ENCODE results near the gene RALGPS1. TPM values are rescaled to one million over a fixed set of nuclear protein-coding genes. Genes with fewer than 3 reads are reported as not detected.

RALGPS1 gene
- total and polyA plus RNA-seq, 2 experiments from 2014 or later: 13.1 to 22.1 TPM

DNA sequence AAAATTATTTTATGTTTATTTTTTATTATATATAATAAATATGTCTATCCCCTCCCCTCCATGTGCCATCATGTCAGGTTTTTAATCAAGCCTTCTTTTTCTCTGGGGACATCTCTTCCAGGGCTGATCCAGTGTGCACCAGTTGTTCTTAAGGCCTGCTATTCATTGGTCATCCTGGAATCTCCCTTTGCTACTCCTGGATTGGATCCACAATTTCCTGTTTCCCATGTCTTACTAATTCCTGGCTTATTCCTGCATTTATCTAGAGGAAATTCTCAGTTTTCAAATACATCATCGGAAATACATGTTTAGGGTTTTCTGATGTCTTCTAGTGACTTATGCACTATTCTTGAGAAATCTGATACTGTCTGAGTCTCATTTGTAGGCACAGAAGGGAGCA is 151.0 kb downstream of the RALGPS1 start:
- Histone ChIP-seq H3K9me3 (ENCODE audit: low read depth) (no peaks in the 10 kb centered on the region), H3K27me3 (no peaks in the 10 kb centered on the region), H3K9me2 (replicated peaks; ENCODE audit: insufficient read depth) (no peaks in the 10 kb centered on the region), H3K36me3 (replicated peaks; ENCODE audit: insufficient read depth, low read depth) (no peaks in the 10 kb centered on the region), H3K27ac (peak overlapping the region; percentile 91), H2AFZ (no peak overlapping the region), H4K20me1 (ENCODE audit: insufficient read depth, poor library complexity, severe bottlenecking) (no peaks in the 10 kb centered on the region), H3K4me2 (no peak overlapping the region), H3K4me1 (ENCODE audit: insufficient read depth) (peaks cover 25% of the 10 kb centered on the region), H3K79me2 (no peaks in the 10 kb centered on the region), H3K4me3 (no peak overlapping the region)
- no peak for DNase-seq (ENCODE audit: low spot score)
- TF ChIP-seq EZH2 (IDR thresholded peaks at IDR 0.05; ENCODE audit: borderline replicate concordance): no peak
- WGBS (ENCODE audit: low lambda C conversion rate, missing lambda C conversion rate): 83% methylated on average over 1 of the region's 1 CpG

DNA sequence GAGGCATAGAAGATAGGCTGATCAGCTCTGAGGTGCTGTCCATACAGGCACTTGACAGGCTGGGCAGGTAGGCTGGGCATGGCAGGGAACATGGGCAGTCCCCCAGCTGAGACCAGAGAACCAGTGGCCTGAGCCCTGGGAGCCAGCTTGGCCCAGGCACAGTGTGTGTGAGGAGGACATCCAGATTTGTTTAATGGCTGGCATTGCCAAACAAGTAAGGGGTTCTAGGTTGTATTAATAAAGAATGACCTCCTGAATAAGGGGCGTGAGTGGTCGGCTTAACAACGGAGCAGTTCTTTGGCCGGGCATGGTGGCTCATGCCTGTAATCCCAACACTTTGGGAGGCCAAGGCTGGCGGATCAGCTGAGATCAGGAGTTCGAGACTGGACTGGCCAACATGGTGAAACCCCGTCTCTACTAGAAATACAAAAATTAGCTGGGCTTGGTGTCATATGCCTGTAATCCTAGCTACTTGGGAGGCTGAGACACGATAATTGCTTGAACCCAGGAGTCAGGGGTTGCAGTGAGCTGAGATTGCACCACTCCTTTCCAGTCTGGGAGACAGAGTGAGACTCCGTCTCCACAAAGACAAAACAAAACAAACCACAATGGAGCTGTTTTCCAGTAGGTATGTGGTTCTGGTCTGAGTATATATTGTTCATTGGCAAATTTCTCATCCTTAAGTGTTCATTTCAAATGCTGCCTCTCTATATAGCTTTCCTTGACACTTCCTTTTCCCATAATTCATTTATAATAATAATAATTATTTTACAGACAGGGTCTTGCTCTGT is 151.7 kb downstream of the RALGPS1 start:
- H4K20me1 ChIP-seq (ENCODE audit: insufficient read depth, poor library complexity, severe bottlenecking): no peaks in the 10 kb centered on the region
- no peaks in the 10 kb centered on the region for H3K9me2 ChIP-seq (replicated peaks; ENCODE audit: insufficient read depth)
- no peak overlapping the region for H3K4me2 ChIP-seq
- no peaks in the 10 kb centered on the region for H3K36me3 ChIP-seq (replicated peaks; ENCODE audit: insufficient read depth, low read depth)
- H3K27me3 ChIP-seq: no peaks in the 10 kb centered on the region
- H2AFZ ChIP-seq: no peak overlapping the region
- TF ChIP-seq CTCF (IDR thresholded peaks at IDR 0.05; ENCODE audit: poor library complexity) (no peak), EZH2phosphoT487 (IDR thresholded peaks at IDR 0.05; ENCODE audit: low read depth, severe bottlenecking, unreplicated experiment) (no peak), EZH2 (IDR thresholded peaks at IDR 0.05; ENCODE audit: borderline replicate concordance) (no peak)
- WGBS (ENCODE audit: low lambda C conversion rate, missing lambda C conversion rate): 81% methylated on average over 9 of the region's 9 CpGs
- H3K9me3 ChIP-seq (ENCODE audit: low read depth): no peaks in the 10 kb centered on the region
- no peak overlapping the region for H3K4me3 ChIP-seq
- H3K27ac ChIP-seq: peak overlapping the region; percentile 91
- H3K79me2 ChIP-seq: no peaks in the 10 kb centered on the region
- H3K4me1 ChIP-seq (ENCODE audit: insufficient read depth): peaks cover 25% of the 10 kb centered on the region
- no peak for DNase-seq (ENCODE audit: low spot score)

- H3K4me2 ChIP-seq: peak overlapping the region; percentile 34
- peak; percentile 32 for DNase-seq (ENCODE audit: low spot score)
- no peak overlapping the region for H3K4me3 ChIP-seq
- no peak overlapping the region for H2AFZ ChIP-seq
- H3K9me2 ChIP-seq (replicated peaks; ENCODE audit: insufficient read depth): no peaks in the 10 kb centered on the region
- no peaks in the 10 kb centered on the region for H3K9me3 ChIP-seq (ENCODE audit: low read depth)
- H3K27ac ChIP-seq: peak overlapping the region; percentile 91
- no peaks in the 10 kb centered on the region for H3K27me3 ChIP-seq
- WGBS (ENCODE audit: low lambda C conversion rate, missing lambda C conversion rate): 54% methylated on average over 2 of the region's 2 CpGs
- no peaks in the 10 kb centered on the region for H3K79me2 ChIP-seq
- no peak for TF ChIP-seq EZH2phosphoT487 (IDR thresholded peaks at IDR 0.05; ENCODE audit: low read depth, severe bottlenecking, unreplicated experiment)
- no peak for TF ChIP-seq CTCF (IDR thresholded peaks at IDR 0.05; ENCODE audit: poor library complexity)
- TF ChIP-seq EZH2 (IDR thresholded peaks at IDR 0.05; ENCODE audit: borderline replicate concordance): no peak
- no peaks in the 10 kb centered on the region for H3K36me3 ChIP-seq (replicated peaks; ENCODE audit: insufficient read depth, low read depth)
- peaks cover 25% of the 10 kb centered on the region for H3K4me1 ChIP-seq (ENCODE audit: insufficient read depth)
- no peaks in the 10 kb centered on the region for H4K20me1 ChIP-seq (ENCODE audit: insufficient read depth, poor library complexity, severe bottlenecking)
These were observed 152.2 kb downstream of the RALGPS1 start for GRCh38 chr9:127066851-127067136.

DNA sequence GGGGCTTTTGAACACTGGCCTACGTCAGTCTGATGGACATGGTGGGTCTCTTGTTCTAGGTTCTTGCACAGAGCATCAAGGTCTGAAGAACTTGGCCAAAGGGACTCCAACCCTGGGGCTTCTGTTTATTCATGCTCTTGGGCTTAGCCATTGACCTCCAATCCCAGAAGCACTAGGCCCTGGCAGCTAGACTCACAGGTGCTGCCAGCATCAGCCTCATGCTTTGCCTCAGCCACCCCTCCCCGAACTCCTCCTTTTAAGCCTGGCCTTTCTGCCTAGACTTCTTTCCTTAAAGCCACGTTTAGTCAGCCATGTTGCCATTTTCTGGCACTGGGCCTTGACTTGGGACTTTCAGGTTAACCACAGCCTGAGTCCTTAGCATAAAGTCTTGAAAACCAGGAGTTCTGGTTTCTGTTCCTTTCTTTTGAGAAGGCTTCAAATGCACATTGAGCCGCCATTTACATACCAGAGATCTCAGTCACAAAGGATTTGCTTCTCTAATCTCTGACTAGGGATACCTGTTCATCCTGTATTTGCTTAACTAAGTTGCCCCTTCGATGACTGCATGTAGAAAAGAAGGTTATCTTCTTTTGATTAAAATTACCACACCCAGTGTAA is 153.1 kb downstream of the RALGPS1 start:
- Histone ChIP-seq H3K36me3 (replicated peaks; ENCODE audit: insufficient read depth, low read depth) (no peaks in the 10 kb centered on the region), H3K4me2 (peak overlapping the region; percentile 34), H3K27me3 (no peaks in the 10 kb centered on the region), H3K27ac (peak overlapping the region; percentile 91), H3K9me3 (ENCODE audit: low read depth) (no peaks in the 10 kb centered on the region), H3K4me1 (ENCODE audit: insufficient read depth) (peaks cover 25% of the 10 kb centered on the region), H3K79me2 (no peaks in the 10 kb centered on the region), H2AFZ (no peak overlapping the region), H3K4me3 (no peak overlapping the region), H4K20me1 (ENCODE audit: insufficient read depth, poor library complexity, severe bottlenecking) (no peaks in the 10 kb centered on the region), H3K9me2 (replicated peaks; ENCODE audit: insufficient read depth) (no peaks in the 10 kb centered on the region)
- WGBS (ENCODE audit: low lambda C conversion rate, missing lambda C conversion rate): 74% methylated on average over 5 of the region's 5 CpGs
- TF ChIP-seq CTCF (IDR thresholded peaks at IDR 0.05; ENCODE audit: poor library complexity) (no peak), EZH2 (IDR thresholded peaks at IDR 0.05; ENCODE audit: borderline replicate concordance) (no peak), EZH2phosphoT487 (IDR thresholded peaks at IDR 0.05; ENCODE audit: low read depth, severe bottlenecking, unreplicated experiment) (no peak)
- peak; percentile 51 for DNase-seq (ENCODE audit: low spot score)
